HG03354 (cell line): Measurements from ENCODE around the gene RAP1GAP2.

Source experiments
- ATAC-seq: cut with Tn5 transposase; IDR thresholded peaks from one replicate; pipeline ENCODE4 v1.9.1; 2021; ENCODE audit warnings: mild to moderate bottlenecking; ENCODE audit not compliant: unreplicated experiment, poor library complexity, severe bottlenecking

RAP1GAP2 gene

GRCh38 chr17:3004150-3004801 lies 208.0 kb downstream of the RAP1GAP2 start:
- ATAC-seq, result no peak

GRCh38 chr17:3004925-3005324 lies 208.7 kb downstream of the RAP1GAP2 start:
- no peak for ATAC-seq

- no peak for ATAC-seq
Measured at GRCh38 chr17:3005696-3006095, 209.5 kb downstream of the RAP1GAP2 start.

GRCh38 chr17:3006801-3007200 lies 210.6 kb downstream of the RAP1GAP2 start:
- ATAC-seq, result no peak

GRCh38 chr17:3007651-3008121 lies 211.4 kb downstream of the RAP1GAP2 start:
- no peak for ATAC-seq

GRCh38 chr17:3008336-3009288 lies 212.4 kb downstream of the RAP1GAP2 start:
- no peak for ATAC-seq

- ATAC-seq, result no peak
Measured at GRCh38 chr17:3009411-3009920, 213.2 kb downstream of the RAP1GAP2 start.

GRCh38 chr17:3011891-3012290 lies 215.7 kb downstream of the RAP1GAP2 start:
- no peak for ATAC-seq

- ATAC-seq, result no peak
Measured at GRCh38 chr17:3012926-3013581, 216.8 kb downstream of the RAP1GAP2 start.

- ATAC-seq, result no peak
Measured at GRCh38 chr17:3015890-3016289, 219.7 kb downstream of the RAP1GAP2 start.

- ATAC-seq, result no peak
Measured at GRCh38 chr17:3017936-3018335, 221.7 kb downstream of the RAP1GAP2 start.

- ATAC-seq, result no peak
Measured at GRCh38 chr17:3019761-3020160, 223.5 kb downstream of the RAP1GAP2 start.

- ATAC-seq, result no peak
Measured at GRCh38 chr17:3020381-3020780, 224.1 kb downstream of the RAP1GAP2 start.

GRCh38 chr17:3022197-3022596 lies 226.0 kb downstream of the RAP1GAP2 start:
- no peak for ATAC-seq

- no peak for ATAC-seq
Measured at GRCh38 chr17:3024346-3024745, 228.1 kb downstream of the RAP1GAP2 start.

- ATAC-seq, result no peak
Measured at GRCh38 chr17:3025421-3026124, 229.3 kb downstream of the RAP1GAP2 start.

- ATAC-seq, result no peak
Measured at GRCh38 chr17:3026125-3026855, 230.1 kb downstream of the RAP1GAP2 start.

- ATAC-seq, result no peak
Measured at GRCh38 chr17:3026856-3027751, 230.9 kb downstream of the RAP1GAP2 start.
